ENCODE results near the gene SLC2A1.
A peak's percentile ranks its signal among the peaks of the same experiment; 100 is the strongest.

SLC2A1 gene

DNA sequence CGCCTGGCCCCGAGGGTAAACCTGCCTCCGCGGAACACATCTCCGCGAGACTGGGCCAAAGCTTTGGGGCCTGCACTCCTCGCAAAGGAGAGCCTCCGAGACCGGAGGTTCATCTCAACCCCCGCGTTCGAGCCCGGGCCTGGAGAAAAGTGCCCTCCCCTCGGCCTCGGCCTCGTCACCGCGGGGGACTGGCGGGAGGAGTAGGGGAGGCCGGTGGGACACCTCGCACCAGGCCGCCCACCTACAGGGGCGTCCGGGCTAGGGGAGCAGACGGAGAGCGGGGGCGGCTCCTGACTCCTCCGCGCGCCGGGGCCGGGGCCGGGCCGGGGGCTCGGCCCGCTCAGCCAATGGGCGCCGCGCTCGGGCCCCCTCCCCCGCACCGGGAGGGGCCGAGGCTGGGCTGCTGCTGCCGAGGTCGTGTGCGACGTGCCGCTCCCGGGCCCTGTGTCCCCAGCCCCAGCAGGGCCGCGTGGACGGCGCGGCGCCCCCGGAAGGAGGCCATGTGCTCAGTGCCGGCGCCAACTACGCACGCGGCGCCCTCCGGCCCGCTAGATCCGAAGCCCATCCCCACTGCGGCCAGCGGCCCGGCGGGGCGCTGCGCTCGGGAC is 684 bp downstream of the SLC2A1 start:
- DNase-seq = peak; percentile 67

- peak; percentile 7 for DNase-seq
Observed at GRCh38 chr1:42957229-42957879, 1.3 kb downstream of the SLC2A1 start.

- no peak for DNase-seq
Observed at GRCh38 chr1:42956739-42957138, 1.9 kb downstream of the SLC2A1 start.

DNA sequence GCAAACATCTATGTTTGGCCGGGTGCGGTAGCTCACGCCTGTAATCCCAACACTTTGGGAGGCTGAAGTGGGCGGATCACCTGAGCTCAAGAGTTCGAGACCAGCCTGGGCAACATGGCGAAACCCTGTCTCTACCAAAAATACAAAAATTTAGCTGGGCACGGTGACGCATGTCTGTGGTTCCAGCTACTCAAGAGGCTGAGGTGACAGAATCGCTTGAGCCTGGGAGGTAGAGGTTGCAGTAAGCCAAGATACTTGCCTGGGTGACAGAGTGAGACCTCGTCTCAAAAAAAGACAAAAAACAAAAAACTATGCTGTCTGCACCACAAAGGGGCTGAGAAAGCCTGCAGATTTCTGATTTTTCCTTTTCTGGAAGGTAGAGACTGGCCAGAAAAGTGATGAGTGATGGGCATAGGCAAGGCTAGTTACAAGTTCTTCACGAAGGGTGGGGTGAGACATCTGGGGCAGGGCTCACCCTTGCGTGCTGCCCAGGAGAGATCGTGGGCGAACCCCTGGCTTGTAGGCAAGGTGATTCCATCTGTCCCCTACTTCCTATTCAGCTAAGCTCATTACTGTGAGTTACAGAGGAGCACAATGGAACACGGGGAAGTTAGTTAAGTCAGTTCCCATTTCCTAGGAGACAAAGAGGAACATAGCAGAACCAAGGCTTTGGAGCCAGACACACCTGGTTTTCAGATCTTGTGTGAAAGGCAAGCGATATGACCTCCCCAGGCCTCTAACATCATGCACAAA is 3.2 kb downstream of the SLC2A1 start:
- no peak for DNase-seq

DNA sequence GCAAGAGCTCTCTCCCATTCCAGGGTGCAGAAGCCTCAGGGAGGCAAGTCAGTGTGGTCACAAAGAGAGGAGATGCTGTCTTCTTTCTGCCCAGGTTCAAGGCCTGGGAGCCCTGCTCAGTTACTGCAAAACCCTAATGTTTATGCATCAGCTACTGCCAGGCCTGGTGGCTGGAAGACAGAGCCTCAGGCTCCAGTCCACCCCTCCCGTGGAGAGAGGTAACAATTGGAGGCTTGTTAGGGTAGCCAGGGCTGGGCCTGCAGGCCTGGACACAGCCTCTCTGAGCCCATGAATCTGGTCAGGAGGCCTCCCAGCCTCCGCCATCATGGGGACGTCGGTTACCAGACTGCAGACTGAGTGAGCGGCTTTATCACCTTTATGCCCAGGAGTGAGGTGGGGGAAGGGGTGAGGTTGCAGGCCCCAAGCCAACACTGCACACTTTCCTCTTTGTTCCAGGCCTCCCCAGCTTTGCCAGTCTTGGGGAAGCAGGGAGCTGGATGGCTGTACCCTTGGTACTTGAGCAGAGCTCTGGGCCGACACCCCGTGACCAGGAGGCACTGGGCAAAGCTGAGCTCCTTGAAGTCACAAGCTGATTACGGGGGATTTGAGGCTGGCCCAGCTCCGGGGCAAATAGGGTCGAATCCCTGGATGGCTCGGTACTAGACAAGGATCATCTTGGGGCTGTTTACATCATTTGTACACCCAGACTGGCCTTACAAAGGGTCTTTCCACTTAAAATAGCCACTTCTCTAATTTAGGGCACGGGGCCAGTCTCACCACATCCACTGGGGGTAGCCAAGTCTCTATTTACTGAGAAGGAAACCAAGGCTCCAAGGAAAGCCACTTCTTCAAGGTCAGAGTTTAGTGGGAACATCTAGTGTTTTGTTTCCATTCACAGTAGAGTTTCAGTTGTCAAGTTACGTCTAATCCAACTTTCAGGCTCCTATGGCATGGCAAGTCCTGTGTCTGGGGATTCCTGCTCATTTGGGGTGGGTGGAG is 5.2 kb downstream of the SLC2A1 start:
- no peak for DNase-seq

DNA sequence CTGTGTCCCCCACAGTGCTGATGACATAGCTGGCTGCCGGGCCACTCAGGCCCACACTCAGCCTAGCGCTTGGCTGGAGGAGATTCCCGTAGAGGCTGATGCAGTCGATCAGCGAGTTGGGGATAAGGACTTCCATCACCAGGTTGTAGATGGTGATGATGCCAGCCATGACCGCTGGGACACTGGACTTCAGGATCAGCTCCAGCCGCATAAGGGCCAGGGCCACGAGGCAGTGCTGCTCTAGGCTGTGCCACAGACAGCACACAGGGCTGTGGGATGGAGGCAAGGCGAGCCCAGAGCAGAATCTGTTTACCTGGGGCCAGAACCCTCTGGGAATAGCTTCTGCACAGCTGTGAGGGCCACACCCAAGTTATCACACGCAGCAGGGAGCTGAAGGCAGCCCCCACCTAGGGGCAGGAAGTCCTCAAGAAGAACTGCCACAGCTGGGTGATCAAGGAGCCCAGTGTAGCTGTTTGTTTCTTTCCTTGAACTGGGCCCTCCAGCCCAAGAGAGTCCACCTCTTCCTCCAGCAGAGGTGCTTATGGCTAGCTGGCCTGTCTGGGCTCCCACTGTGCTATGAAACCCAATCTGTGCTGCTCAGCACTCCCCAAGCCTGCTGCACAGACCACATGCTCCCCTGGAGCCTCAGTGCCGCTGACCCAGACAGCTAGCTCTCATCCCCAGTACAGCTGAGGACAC is 6.2 kb downstream of the SLC2A1 start:
- peak; percentile 88 for DNase-seq

GRCh38 chr1:42951588-42951987 is 7.1 kb downstream of the SLC2A1 start:
- no peak for DNase-seq

DNA sequence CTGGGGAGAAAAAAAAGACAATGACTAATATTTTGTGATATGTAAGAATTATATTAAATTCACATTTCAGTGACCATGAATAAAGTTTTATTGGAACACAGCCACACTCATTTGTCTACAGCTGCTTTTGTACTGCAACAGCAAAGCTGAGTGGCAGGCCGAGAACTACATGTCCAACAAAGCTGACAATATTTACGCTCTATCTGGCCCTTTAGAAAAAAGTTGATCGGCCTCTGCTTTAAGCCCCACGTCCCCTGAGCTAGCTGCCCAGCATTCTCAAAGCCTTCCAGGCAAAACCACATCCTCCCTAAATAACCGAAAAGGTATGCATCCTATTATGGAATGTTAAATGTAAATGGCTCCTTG is 8.6 kb downstream of the SLC2A1 start:
- no peak for DNase-seq

DNA sequence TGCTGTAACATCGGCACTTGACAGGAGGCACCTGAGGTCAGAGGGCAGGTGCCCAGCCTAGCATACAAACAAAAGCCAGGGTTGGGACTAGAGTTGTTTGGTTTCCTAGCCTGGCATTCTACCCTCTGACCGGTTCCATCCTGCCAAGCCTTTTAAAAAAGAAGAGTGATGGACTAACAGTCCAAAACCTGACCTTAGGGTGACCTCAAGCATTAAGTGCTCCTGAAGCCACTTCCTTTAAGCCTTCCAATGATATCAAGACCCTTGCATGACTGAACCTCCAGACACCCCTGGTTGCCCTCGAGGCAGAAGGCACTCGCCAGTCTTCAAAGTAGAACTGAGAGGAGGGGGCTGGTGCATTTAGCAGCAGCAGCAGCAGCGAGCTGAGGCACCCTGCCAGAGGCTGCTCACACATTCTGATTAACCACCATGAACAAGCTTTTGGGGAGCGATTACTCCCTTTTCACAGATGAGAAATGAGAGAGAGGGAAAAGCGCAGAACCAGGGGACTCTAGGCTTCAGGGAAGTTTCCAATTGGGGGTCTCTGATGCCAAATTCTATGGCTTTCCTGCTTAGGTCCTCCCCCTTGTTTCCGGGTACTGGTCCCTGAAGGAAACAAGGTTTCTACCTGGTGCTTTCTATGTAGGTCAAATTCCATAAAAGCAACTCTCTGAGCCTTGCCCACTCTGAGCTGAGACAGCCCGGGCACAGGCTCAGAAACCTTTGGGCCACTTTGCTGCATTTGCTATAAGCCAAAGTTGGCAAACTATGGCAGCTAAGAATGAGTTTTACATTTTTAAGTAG is 9.2 kb downstream of the SLC2A1 start:
- peak; percentile 93 for DNase-seq

GRCh38 chr1:42947965-42948732 is 10.5 kb downstream of the SLC2A1 start:
- no peak for DNase-seq

DNA sequence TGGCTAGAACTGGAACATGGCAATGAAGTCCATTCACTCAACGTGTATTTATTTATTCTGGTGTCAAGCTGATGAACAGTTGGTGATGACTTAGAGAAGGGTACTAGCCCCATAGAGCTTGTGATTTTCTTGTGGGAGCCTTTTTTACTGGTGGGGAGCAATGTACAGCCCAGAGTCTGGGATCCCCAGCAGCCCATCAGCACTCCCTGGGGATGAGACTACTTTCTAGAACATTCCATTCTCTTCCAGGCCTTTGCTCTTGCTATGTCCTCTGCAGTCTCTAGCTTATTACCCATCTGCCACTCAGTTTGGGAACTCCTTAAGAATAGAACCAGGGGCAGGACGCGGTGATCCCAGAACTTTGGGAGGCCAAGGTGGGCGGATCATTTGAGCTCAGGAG is 11.6 kb downstream of the SLC2A1 start:
- DNase-seq = no peak

DNA sequence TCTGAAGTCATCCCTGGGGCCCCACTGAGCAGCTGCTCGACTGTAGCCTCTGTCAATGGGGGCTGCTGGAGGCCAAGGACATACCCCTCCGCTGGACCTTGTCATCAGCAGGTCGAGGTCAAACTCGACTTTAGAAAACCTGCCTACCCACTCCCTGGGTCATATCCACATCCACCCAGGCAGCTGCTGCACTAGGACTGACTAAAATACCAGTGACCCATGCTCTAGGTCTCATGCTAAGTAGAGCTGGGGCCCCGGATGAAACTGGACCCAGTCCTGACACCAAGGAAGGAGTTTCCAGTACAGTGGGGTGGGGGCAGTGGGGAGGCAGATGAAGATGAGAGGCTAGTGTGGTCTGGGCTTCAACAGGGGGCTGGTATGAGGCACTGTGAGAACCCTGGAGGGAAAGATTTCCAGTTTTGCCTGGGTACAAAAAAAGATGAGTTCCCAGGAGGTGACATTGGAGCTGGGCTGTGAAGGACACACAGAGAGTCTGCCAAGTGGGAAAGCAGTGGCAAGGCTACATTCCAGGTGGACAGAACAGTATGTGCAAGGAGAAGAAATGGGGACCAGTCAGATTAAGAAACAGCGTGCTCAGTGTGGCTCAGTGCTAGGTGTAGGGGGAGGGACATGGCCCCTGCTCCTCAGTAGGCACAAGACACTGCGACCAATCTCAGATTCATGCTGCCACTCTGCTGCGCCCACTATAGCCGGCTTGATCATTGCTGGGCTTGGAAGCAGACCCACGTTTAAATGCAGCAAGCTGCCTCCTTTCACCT is 12.4 kb downstream of the SLC2A1 start:
- no peak for DNase-seq

DNA sequence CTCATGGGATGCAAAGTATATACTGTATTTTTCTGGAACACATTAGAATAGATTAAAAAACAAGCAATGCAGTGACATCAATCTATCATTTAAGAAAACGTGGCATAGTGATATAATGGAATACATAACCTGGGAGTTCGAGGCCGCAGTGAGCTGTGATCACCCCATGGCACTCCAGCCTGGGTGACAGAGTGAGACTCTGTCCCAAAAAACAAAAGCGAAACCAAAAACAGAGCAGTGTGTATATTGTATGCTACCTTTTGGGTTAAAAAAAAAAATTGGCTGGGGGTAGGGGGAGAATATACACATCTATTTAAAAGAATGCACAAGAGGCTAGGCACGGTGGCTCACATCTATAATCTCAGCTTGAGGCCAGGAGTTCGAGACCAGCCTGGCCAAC is 13.5 kb downstream of the SLC2A1 start:
- no peak for DNase-seq

DNA sequence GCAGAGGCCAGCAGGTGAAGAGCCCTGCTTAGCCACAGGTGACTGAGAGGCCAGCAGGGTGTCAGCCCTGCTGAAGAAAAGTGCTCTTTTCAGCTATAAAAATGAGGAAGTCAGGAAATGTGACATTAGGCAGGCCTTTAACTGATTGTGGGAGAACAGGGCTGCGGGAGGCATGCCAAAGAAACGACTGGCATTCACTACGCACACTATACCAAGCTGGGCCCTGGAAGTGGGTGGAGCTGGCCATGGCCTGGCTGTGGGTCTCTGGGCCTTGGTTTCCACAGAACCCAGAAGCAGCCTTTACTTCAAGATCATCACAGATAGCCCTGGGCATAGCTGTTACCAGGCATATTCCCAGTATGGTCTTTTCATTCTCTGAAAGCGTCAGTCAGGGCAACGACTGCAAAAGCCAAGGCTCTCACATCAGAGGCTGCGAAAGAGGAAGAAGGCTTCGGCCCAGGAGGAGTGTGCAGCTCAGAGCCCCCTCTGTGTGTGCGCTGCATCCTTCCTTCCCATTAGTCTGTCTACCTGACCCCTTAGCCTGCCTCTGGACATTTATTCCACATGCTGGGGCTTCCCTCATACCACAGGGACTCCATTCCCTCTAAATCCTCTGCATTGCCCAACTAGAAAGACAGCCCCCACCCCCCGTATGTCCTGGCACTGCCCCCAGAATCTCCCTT is 14.3 kb downstream of the SLC2A1 start:
- DNase-seq = peak; percentile 87

- DNase-seq = no peak
Observed at GRCh38 chr1:42943728-42944127, 14.9 kb downstream of the SLC2A1 start.

- DNase-seq = peak; percentile 90
Observed at GRCh38 chr1:42943166-42943565, 15.5 kb downstream of the SLC2A1 start.

DNA sequence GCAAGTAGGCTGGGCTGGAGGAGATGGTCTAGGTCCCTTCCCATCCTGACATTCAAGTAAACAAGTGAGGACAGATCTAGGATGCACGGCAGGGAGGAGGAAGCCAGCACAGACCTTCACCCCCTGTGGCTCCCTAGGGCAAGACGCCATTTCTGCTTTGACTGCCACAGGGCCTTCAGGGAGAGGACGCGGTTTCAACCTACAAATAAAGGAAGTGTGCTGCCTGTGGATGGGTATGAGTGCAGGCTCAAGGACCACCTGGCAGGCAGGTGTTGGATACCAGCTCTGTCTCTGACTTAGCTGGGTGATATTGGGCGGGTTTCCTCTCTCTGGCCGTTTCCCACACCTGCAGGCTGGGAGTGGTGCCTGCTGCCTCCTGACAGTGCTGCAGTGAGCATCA is 16.2 kb downstream of the SLC2A1 start:
- no peak for DNase-seq

- peak; percentile 85 for DNase-seq
Observed at GRCh38 chr1:42941640-42942330, 16.9 kb downstream of the SLC2A1 start.
